Stimulated activated CD8-positive, alpha-beta memory T cell treated with anti-CD3 and anti-CD28 coated beads, Interleukin-7, amount 100 ng/mL, for 4 hours (primary cell): ENCODE measurements around the gene NAA16.
"Not testable (repeated sequence)": the region's sequence is repeated elsewhere in the genome, so short reads cannot be mapped to it uniquely, and the experiment has no call there.

ENCODE experiments used
- DNase-seq, 2 donors: peaks; one replicate each; pipeline ENCODE4 v3.0.0-alpha.2; 2020; ENCODE audit warnings: low read depth in 2 of 2

The NAA16 gene

DNA sequence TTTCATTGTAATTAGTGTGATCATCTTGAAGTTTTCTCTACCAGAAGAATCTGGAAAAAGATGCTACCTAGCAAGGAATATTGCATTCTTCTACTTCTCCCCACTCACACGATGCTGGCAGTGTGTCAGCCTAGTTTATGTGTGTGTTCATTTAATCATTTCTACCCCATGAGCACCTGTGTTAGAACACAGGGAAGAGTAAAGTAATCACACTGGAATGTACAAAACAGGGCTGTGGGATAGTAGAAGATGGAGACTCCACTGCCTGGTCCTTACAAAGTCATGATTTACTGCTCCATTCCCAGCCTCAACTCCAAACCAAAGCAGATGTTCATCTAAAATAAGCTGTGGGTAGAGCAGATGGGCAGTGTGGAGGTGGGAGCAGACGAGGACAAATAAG, 98.5 kb downstream of the NAA16 start:
- no peak for DNase-seq

DNA sequence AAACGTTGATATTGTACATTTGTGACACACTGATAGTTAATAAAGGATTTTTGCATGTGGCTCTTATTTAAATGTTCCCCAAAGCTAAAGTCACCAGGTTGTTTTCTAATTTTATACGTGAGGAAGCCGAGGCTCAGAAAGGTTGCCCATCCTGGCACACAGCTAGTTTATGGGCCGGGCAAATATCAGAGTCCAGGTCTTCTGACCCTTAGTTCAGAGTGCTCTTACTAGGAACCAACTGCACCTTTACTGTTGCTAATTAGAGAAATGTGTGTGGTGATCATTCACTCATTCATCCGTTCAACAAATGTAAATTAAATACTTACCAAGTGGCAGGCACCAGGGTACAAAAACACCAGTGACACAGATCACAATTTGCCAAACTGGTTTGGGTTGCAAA, 100.0 kb downstream of the NAA16 start:
- no peak for DNase-seq

DNA sequence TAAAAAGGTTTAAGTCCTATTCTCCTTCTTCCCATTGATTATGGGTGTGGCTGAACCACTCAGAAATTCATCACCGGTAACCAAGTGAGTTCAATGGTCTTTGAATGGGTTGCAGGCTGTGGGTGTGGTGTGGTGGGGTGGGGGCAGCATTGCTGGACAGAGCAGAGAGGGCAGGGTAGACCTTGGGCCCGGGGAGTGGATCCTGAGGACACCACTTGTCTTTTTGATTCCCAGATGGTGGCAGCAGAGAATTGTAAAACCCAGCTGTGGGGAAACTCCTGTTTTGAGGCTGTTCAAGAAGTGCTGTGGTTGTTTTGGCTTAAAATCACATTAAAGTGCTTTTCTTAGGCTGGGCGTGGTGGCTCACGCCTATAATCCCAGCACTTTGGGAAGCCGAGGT, 100.5 kb downstream of the NAA16 start:
- no peak for DNase-seq

DNA sequence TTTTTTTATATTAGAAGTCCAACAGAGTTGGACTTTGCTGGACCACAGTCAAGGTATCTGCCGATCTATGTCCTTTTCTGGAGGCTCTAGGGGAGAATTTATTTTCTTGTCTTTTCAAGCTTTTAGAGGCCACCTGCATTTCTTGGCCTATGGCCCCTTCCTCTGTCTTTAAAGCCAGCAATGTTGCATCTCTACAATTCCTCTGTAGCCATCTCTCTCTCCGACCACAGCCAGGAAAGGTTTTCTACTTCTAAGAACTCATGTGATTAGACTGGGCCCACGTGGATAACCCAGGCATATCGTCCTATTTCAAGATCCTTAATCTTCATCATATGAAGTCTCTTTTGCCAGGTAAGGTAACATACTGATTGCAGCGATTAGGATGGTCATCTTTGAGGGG, 102.8 kb downstream of the NAA16 start:
- no peak for DNase-seq

DNA sequence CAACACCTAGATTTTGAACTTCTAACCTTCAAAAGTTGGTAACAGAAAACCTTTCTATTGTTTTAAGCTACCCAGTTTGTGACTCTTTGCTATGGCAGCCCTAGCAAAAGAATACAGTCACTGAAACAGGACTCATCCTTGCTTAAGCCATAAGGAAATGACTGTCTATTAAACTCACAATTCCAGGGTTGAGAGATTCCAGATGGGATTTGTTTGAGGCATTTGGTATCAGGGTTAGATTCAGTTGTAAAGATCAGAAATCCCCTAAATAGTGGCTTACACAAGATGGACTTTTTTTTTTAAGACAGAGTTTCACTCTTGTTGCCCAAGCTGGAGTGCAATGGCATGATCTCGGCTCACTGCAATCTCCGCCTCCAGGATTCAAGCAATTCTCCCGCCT, 105.2 kb downstream of the NAA16 start:
- no peak for DNase-seq

DNA sequence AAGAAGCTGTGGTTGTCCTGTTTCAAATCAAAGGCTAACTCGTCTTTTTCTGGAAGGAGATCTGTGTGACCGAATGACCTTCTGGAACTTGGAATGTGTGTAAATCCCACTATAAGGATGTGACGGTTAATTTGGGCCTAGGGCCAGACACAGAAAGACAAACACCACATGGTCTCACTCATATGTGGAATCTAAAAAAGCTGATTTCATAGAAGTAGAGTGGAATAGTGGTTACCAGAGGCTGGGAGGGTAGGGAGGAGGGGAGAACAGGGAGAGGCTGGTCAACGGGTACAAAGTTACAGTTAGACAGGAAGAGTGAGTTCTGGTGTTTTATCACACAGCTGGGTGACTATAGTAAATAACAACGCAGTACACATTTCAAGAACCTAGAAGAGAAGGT, 107.0 kb downstream of the NAA16 start:
- no peak for DNase-seq

DNA sequence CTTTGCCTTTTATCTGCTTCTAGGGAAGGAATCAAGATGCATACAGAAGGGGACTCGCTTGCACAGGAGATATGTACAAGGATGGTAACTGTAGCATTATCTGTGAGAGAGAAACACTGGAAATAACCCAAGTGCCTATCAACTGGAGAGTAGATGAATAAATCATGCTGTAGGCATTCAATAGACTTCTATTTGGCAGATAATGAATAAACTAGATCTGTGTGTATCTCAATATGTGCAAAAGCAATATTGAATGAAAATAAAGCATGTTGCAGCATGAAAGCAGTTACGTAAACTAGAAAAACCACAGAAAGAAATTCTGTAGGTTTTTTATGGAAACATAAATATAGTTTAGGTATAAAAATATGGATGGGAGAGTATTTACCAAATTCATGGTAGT, 107.7 kb downstream of the NAA16 start:
- DNase-seq, result no peak

DNA sequence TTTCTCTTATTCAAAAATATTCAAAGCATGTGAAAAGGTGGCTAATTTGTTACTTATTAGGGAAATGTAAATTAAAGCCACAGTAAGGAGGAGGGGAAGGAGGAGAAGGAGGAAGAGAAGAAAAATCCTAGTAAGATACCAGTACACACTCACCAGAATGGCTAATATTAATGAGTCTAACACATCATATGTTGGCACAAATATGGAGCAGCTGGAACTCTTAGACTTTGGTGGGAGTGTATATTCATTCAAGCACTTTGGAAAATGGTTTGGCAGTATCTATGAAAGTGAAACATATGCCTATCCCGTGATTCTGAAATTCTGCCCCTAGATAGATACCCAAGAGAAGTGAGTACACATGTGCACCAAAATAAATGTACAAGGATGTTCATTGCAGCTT, 108.1 kb downstream of the NAA16 start:
- no peak for DNase-seq

DNA sequence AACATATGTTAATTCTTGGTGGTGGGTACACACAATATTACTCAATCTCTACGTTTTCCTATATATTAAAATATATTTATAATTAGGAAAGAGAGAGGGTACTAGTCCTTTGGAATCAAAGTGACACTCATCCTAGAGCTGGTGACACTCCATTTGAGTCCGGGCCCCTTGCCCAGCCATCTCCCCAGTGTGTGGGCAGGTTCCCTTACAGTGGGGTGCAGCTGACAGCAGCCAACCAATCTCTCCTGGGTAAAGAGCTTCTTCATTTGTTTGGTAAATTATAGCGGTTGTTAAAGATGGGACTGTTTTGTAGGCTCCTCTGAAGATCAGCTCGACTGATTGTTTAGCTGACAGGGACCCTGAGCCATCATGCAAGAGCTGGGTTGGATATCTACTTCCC, 109.1 kb downstream of the NAA16 start:
- DNase-seq, result no peak

DNA sequence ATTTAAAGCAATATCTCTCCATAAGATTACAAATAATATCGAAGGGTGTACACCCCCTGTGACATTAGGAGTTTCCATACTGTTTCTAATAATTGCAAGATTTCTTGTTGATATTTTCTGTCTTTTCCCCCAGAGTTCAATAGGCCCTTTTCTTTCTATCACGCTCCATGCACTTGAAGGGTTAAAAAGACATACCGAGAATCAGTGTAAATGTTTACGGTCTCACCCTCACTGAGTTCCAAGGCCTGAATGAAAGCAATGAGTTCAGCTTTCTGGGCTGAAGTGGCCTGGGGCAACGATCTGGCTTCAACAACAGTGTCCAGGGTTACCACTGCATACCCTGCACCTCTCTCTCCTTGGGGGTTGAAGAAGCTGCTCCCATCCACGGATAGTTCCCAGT, 110.3 kb downstream of the NAA16 start:
- not testable (repeated sequence) for DNase-seq

DNA sequence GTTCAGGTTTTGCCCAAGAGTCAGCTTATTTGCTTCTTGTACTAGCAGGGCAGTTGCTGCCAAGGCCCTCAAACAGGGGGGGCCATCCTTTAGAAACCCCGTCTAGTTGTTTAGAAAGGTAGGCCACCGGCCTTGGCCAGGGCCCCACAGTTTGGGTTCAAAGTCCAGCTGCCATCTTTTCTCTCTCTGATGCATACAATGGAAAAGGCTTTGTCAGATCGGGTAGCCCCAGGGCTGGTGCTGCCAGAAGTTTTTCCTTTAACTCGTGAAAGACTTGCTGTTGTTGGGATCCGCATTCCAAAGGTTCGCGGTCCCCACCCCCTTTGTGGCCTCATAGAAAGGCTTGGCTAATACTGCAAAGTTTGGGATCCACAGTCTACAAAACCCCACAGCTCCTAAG, 110.9 kb downstream of the NAA16 start:
- not testable (repeated sequence) for DNase-seq

DNA sequence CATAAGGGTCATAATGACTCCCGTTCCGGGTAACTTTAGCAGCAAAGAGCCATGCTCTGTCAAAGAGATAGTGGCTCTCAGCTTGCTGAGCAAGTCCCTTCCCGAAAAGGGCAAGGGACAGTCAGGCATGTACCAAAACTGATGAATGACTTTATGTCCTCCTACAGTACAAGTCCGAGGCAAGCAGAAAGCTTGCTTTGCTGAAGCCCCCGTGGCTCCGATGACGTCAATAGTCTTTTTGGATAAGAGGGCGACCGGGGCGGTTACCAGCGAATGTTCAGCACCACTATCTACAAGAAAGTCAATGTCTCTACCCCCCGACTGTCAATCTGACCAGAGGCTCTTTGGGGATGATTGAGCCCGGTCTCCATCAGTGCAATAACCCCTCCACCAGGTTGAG, 112.2 kb downstream of the NAA16 start:
- DNase-seq, result not testable (repeated sequence)

DNA sequence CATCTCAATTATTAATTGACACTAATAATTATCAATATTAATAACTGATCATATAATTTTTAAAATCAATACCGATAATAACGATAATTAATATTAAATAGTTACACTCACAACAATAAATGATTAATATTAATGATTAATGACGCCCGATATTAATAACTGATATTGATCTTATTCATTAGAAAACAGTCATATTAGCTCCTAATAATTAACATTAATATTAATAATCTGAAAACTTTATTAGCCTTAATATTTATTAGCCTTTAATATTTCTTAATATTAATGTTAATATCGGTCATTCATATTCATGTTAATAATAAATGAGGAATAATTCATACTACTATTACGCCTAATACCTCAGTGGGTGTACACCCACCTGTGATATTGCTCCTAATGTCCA, 113.6 kb downstream of the NAA16 start:
- not testable (repeated sequence) for DNase-seq

DNA sequence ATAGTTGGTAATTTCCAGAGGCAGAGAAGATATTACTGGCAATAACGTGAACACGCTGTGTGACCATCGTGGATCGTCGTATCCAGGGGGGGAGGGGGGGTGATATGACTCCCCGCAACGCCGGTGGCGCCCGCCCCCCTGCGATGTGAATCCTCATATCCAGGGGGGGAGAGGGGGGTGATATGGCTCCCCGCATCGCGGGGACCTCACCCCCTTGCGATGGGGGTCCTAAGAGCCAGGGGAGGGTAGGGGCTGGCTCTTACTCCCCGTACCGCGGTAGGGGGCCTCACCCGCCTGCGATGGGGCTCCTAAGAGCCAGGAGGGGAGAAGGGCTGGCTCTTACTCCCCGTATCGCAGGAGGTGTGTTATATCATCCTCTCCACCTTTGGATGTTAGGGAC, 115.0 kb downstream of the NAA16 start:
- no peak for DNase-seq
